ENCODE measurements around the gene CADPS.

DNA sequence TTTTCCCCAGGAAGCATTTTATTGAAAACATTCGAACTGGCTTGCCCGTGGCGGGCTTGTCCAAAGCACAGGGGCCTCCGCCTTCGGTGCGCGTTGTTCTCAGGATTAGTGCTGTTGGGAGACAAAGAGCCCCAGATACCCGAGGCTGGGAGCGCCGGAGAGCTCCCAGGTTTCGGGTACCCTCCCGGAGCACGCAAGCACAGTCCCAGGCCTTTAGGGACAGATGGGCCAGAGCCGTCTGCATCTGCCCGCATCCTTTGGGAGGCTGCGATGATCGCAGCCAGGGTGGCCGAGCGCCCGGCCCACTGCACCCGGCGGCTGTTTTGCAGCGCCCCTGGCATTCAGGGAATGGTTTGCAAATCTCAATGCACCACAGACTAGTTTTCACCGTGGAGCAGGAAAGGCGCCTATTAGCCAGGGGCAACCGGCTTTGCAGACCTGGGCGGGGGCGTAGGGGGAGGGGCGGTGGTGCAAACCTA is 496.9 kb downstream of the CADPS start:
- TF ChIP-seq POLR2A (IDR thresholded peaks at IDR 0.05; ENCODE audit: low read length) (no peak), GATA1 (IDR thresholded peaks at IDR 0.05; ENCODE audit: low read depth, low read length) (no peak)
